ENCODE data around the gene GTPBP1.

GTPBP1 gene

DNA sequence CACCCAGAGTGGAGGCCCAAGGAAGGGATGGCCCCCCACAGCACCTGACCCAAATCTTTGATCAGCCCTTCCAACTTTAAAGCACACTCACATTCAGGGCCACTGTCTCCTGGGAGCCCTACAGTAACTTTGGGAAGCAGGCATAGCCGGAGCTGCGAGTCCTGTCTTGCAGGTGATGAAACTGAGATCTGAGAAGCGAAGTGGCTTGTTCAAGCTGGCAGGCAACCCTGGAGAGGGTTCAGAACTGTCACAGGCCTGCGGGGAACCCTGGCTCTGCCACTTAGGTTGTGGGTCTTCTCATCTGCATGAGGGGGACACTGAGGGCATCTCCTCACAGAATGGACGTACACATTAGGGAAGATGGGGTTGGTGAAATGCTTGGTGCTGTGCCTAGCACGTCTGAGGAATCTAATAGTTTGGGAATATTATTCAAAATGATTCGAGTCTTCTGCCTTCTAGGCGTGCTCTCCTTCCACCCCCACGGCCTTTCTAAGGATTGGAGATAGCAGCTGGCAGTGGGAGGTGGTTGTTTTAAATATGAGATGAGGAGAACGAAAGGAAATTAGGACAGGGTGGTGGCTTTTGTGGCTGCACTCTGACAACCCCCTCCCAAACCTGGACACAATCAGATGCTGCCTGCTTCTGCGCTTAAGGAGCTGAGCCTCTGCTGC is 68.9 kb downstream of the GTPBP1 start:
- H3K36me3 ChIP-seq (ENCODE audit: insufficient read depth, insufficient read length, low read length), result peaks cover 4% of the 10 kb centered on the region

GRCh38 chr22:38775656-38776055 is 69.9 kb downstream of the GTPBP1 start:
- DNase-seq (ENCODE audit: low read depth, low spot score), result no peak
- Histone ChIP-seq H3K4me3 (ENCODE audit: insufficient read length, low read depth) (no peak overlapping the region), H3K9ac (ENCODE audit: insufficient read length, low read depth) (no peak overlapping the region), H3K27me3 (ENCODE audit: insufficient read depth, insufficient read length) (no peaks in the 10 kb centered on the region), H3K9me3 (ENCODE audit: insufficient read depth, low read length) (no peaks in the 10 kb centered on the region), H3K4me1 (ENCODE audit: insufficient read depth, insufficient read length) (peaks cover 13% of the 10 kb centered on the region), H3K36me3 (ENCODE audit: insufficient read depth, insufficient read length, low read length) (peaks cover 14% of the 10 kb centered on the region)
- TF ChIP-seq SUZ12 (IDR thresholded peaks at IDR 0.05; ENCODE audit: extremely low read depth, insufficient read depth, insufficient read length), result no peak
- no peak for TF ChIP-seq ZNF274 (IDR thresholded peaks at IDR 0.05; ENCODE audit: low read depth, low read length)

More for the DNA sequence above, 68.9 kb downstream of the GTPBP1 start:
- no peak overlapping the region for H3K9ac ChIP-seq (ENCODE audit: insufficient read length, low read depth)
- DNase-seq (ENCODE audit: low read depth, low spot score), result no peak
- peaks cover 13% of the 10 kb centered on the region for H3K4me1 ChIP-seq (ENCODE audit: insufficient read depth, insufficient read length)
- no peaks in the 10 kb centered on the region for H3K27me3 ChIP-seq (ENCODE audit: insufficient read depth, insufficient read length)
- H3K9me3 ChIP-seq (ENCODE audit: insufficient read depth, low read length), result no peaks in the 10 kb centered on the region
- no peak overlapping the region for H3K4me3 ChIP-seq (ENCODE audit: insufficient read length, low read depth)
- TF ChIP-seq SUZ12 (IDR thresholded peaks at IDR 0.05; ENCODE audit: extremely low read depth, insufficient read depth, insufficient read length) (no peak), ZNF274 (IDR thresholded peaks at IDR 0.05; ENCODE audit: low read depth, low read length) (no peak), YY1 (IDR thresholded peaks at IDR 0.05; ENCODE audit: insufficient read depth, insufficient read length) (no peak)

- Histone ChIP-seq H3K36me3 (ENCODE audit: insufficient read depth, insufficient read length, low read length) (peaks cover 19% of the 10 kb centered on the region), H3K9ac (ENCODE audit: insufficient read length, low read depth) (no peak overlapping the region), H3K9me3 (ENCODE audit: insufficient read depth, low read length) (no peaks in the 10 kb centered on the region), H3K4me3 (ENCODE audit: insufficient read length, low read depth) (no peak overlapping the region), H3K27me3 (ENCODE audit: insufficient read depth, insufficient read length) (no peaks in the 10 kb centered on the region), H3K4me1 (ENCODE audit: insufficient read depth, insufficient read length) (peaks cover 13% of the 10 kb centered on the region)
- TF ChIP-seq ZNF274 (IDR thresholded peaks at IDR 0.05; ENCODE audit: low read depth, low read length), result no peak
- TF ChIP-seq YY1 (IDR thresholded peaks at IDR 0.05; ENCODE audit: insufficient read depth, insufficient read length), result no peak
- TF ChIP-seq SUZ12 (IDR thresholded peaks at IDR 0.05; ENCODE audit: extremely low read depth, insufficient read depth, insufficient read length), result no peak
- no peak for DNase-seq (ENCODE audit: low read depth, low spot score)
These were observed 70.3 kb downstream of the GTPBP1 start for GRCh38 chr22:38776086-38776485.

- H3K9ac ChIP-seq (ENCODE audit: insufficient read length, low read depth), result no peak overlapping the region
- no peak for TF ChIP-seq YY1 (IDR thresholded peaks at IDR 0.05; ENCODE audit: insufficient read depth, insufficient read length)
- no peak for TF ChIP-seq ZNF274 (IDR thresholded peaks at IDR 0.05; ENCODE audit: low read depth, low read length)
- no peak for TF ChIP-seq SUZ12 (IDR thresholded peaks at IDR 0.05; ENCODE audit: extremely low read depth, insufficient read depth, insufficient read length)
These were observed 71.4 kb downstream of the GTPBP1 start for GRCh38 chr22:38777087-38777671.

DNA sequence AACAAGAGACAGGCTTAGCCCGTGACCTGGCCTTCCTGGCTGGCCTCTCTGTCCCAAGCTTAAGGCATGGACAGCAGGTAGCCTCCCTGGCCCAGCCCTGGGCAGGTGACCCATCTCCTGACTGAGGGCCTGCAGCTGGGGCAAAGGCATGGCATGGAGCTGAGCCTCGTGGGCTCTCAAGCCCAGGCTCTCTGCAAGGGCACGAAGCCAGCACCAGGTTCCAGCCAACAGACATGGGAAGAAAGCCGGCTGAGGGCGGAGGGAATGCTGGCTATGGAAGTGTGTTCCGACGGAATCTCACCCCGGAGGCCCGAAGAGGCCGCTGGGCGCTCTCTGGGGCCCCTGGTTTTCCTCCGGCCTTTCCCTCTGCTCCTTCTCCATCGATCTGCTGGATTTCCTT is 75.3 kb downstream of the GTPBP1 start:
- Histone ChIP-seq H3K27me3 (ENCODE audit: insufficient read depth, insufficient read length) (no peaks in the 10 kb centered on the region), H3K9me3 (ENCODE audit: insufficient read depth, low read length) (no peaks in the 10 kb centered on the region), H3K36me3 (ENCODE audit: insufficient read depth, insufficient read length, low read length) (peaks cover 25% of the 10 kb centered on the region), H3K9ac (ENCODE audit: insufficient read length, low read depth) (no peak overlapping the region), H3K4me3 (ENCODE audit: insufficient read length, low read depth) (no peak overlapping the region), H3K4me1 (ENCODE audit: insufficient read depth, insufficient read length) (peaks cover 4% of the 10 kb centered on the region)
- DNase-seq (ENCODE audit: low read depth, low spot score), result no peak
- TF ChIP-seq SUZ12 (IDR thresholded peaks at IDR 0.05; ENCODE audit: extremely low read depth, insufficient read depth, insufficient read length) (no peak), ZNF274 (IDR thresholded peaks at IDR 0.05; ENCODE audit: low read depth, low read length) (no peak), YY1 (IDR thresholded peaks at IDR 0.05; ENCODE audit: insufficient read depth, insufficient read length) (no peak)

More at GRCh38 chr22:38777087-38777671, 71.4 kb downstream of the GTPBP1 start:
- Histone ChIP-seq H3K27me3 (ENCODE audit: insufficient read depth, insufficient read length) (no peaks in the 10 kb centered on the region), H3K9me3 (ENCODE audit: insufficient read depth, low read length) (no peaks in the 10 kb centered on the region), H3K36me3 (ENCODE audit: insufficient read depth, insufficient read length, low read length) (peaks cover 25% of the 10 kb centered on the region), H3K4me1 (ENCODE audit: insufficient read depth, insufficient read length) (peaks cover 13% of the 10 kb centered on the region), H3K4me3 (ENCODE audit: insufficient read length, low read depth) (no peak overlapping the region)
- no peak for DNase-seq (ENCODE audit: low read depth, low spot score)

DNA sequence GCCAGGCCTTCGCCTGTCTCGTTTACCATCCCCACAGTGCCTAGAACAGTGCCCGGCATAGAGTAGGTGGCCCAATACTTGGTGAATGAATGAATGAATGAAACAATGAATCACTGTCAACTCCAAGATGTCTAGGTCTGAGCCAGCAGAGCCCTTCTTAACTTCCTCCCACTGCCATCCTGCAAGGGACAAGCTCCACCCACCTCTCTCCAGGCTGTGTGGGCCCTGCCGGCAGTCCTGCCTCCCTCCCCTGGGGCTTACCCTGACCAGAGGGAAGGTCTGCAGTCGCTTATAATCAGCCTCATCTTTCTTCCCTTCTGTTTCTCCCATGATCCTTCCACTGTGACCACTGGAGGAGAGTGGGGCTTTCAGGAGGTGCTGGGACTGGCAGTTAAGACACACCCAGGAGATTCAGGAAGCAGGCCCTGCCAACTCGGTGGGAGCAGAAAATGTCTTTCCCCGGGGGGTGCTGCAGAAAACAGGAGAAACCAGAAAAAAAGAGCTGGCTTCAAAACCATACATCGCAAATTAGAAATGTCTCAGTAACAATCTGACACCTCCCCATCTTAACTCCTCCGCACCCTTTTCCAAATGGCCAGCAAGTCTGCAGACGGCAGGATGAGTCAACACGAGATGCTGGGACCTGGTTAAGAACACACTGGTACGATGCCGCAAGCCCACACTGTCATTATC is 76.8 kb downstream of the GTPBP1 start:
- Histone ChIP-seq H3K27me3 (ENCODE audit: insufficient read depth, insufficient read length) (no peaks in the 10 kb centered on the region), H3K36me3 (ENCODE audit: insufficient read depth, insufficient read length, low read length) (peaks cover 26% of the 10 kb centered on the region), H3K9me3 (ENCODE audit: insufficient read depth, low read length) (no peaks in the 10 kb centered on the region), H3K4me1 (ENCODE audit: insufficient read depth, insufficient read length) (peaks cover 3% of the 10 kb centered on the region), H3K9ac (ENCODE audit: insufficient read length, low read depth) (no peak overlapping the region), H3K4me3 (ENCODE audit: insufficient read length, low read depth) (no peak overlapping the region)
- TF ChIP-seq ZNF274 (IDR thresholded peaks at IDR 0.05; ENCODE audit: low read depth, low read length) (no peak), YY1 (IDR thresholded peaks at IDR 0.05; ENCODE audit: insufficient read depth, insufficient read length) (no peak), SUZ12 (IDR thresholded peaks at IDR 0.05; ENCODE audit: extremely low read depth, insufficient read depth, insufficient read length) (no peak)
- no peak for DNase-seq (ENCODE audit: low read depth, low spot score)
